GM19463 (cell line): ENCODE results near the gene CCDC63.
"Not testable (repeated sequence)": the region's sequence is repeated elsewhere in the genome, so short reads cannot be mapped to it uniquely, and the experiment has no call there.

Experiments used
- ATAC-seq: cut with Tn5 transposase; IDR thresholded peaks from one replicate; pipeline ENCODE4 v1.9.1; 2021; ENCODE audit warnings: mild to moderate bottlenecking, moderate library complexity; ENCODE audit not compliant: unreplicated experiment

The CCDC63 gene

DNA sequence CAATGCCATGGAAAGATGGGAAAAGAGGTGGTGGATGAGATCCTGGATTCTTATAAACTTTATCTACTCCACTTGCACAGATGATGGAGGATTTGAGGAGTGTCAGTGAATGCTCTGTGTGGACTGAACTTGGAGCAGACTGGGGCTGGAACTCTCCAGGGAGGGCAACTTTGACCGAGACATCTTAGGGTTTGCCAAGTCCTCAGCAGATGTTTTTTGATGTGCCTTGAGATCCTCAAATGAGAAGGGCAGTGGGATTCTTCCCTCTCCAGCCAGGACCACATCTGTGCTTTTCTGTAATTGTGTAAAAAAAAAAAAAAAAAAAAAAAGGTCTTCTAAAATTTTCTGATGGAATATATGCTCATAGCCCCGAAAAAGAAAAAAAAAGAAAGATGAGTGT is 96.6 kb downstream of the CCDC63 start:
- no peak for ATAC-seq

DNA sequence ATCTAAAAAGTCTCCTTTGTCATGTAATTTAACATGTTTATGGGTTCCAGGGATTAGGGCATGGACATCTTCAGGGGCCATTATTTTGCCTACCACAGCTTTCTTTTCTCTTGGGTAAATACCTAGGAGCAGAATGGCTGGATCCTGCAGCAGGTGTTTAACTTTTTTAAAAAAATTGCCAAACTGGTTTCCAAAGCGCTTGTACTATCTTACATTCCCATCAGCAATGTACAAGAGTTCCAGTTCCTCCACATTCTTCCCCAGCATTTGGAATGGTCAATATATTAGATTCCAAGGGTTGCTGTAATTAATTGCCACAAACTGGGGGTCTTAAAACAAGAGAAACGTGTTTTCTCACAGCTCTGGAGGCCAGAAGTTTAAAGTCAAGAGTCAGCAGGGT is 101.3 kb downstream of the CCDC63 start:
- no peak for ATAC-seq

DNA sequence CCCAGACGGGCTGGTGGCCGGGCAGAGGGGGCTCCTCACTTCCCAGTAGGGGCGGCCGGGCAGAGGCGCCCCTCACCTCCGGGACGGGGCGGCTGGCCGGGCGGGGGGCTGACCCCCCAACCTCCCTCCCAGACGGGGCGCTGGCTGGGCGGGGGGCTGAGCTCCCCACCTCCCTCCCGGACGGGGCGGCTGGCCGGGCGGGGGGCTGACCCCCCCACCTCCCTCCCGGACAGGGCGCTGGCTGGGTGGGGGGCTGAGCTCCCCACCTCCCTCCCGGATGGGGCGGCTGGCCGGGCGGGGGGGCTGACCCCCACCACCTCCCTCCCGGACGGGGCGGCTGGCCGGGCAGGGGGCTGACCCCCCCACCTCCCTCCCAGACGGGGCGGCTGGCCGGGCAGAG is 103.7 kb downstream of the CCDC63 start:
- ATAC-seq = not testable (repeated sequence)

DNA sequence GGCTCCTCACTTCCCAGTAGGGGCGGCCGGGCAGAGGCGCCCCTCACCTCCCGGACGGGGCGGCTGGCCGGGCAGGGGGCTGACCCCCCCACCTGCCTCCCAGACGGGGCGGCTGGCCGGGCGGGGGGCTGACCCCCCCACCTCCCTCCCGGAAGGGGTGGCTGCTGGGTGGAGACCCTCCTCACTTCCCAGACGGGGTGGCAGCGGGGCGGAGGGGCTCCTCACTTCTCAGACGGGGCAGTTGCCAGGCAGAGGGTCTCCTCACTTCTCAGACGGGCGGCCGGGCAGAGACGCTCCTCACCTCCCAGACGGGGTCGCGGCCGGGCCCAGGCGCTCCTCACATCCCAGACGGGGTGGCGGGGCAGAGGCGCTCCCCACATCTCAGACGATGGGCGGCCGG is 104.1 kb downstream of the CCDC63 start:
- ATAC-seq = not testable (repeated sequence)
